Measurements from ENCODE around the gene GRIN2A.

GRIN2A gene

GRCh38 chr16:9996221-9996620, 186.0 kb downstream of the GRIN2A start:
- peaks cover 3% of the 10 kb centered on the region for H3K27me3 Mint-ChIP-seq (ENCODE audit: low read depth, poor library complexity)

GRCh38 chr16:9992441-9992840, 189.8 kb downstream of the GRIN2A start:
- Mint-ChIP-seq H3K27me3 (ENCODE audit: low read depth, poor library complexity) (peaks cover 7% of the 10 kb centered on the region), H3K36me3 (ENCODE audit: low read depth) (no peaks in the 10 kb centered on the region), H3K9me3 (no peaks in the 10 kb centered on the region)

More at GRCh38 chr16:9996221-9996620, 186.0 kb downstream of the GRIN2A start:
- Mint-ChIP-seq H3K9me3 (peaks cover 4% of the 10 kb centered on the region), H3K27ac (no peak overlapping the region), H3K4me1 (peaks cover 24% of the 10 kb centered on the region), H3K4me3 (no peak overlapping the region), H3K36me3 (ENCODE audit: low read depth) (no peaks in the 10 kb centered on the region)
- TF ChIP-seq CTCF (IDR thresholded peaks at IDR 0.05), result no peak
- peak; percentile 2 for DNase-seq

GRCh38 chr16:9980981-9981380, 201.2 kb downstream of the GRIN2A start:
- H3K4me3 Mint-ChIP-seq, result no peak overlapping the region
- no peak for DNase-seq
- H3K9me3 Mint-ChIP-seq, result peaks cover 7% of the 10 kb centered on the region
- H3K36me3 Mint-ChIP-seq (ENCODE audit: low read depth), result no peaks in the 10 kb centered on the region
- H3K27ac Mint-ChIP-seq, result no peak overlapping the region
- H3K27me3 Mint-ChIP-seq (ENCODE audit: low read depth, poor library complexity), result peaks cover 7% of the 10 kb centered on the region
- H3K4me1 Mint-ChIP-seq, result no peaks in the 10 kb centered on the region
- TF ChIP-seq CTCF (IDR thresholded peaks at IDR 0.05), result no peak

More at GRCh38 chr16:9992441-9992840, 189.8 kb downstream of the GRIN2A start:
- Mint-ChIP-seq H3K4me3 (no peak overlapping the region), H3K4me1 (peaks cover 24% of the 10 kb centered on the region), H3K27ac (no peak overlapping the region)
- no peak for TF ChIP-seq CTCF (IDR thresholded peaks at IDR 0.05)
- no peak for DNase-seq

GRCh38 chr16:9978160-9978725, 204.0 kb downstream of the GRIN2A start:
- no peak for TF ChIP-seq CTCF (IDR thresholded peaks at IDR 0.05)
- Mint-ChIP-seq H3K4me3 (no peak overlapping the region), H3K9me3 (peaks cover 9% of the 10 kb centered on the region), H3K4me1 (peaks cover 4% of the 10 kb centered on the region), H3K27ac (no peak overlapping the region), H3K27me3 (ENCODE audit: low read depth, poor library complexity) (peaks cover 7% of the 10 kb centered on the region), H3K36me3 (ENCODE audit: low read depth) (no peaks in the 10 kb centered on the region)
- no peak for DNase-seq

- TF ChIP-seq CTCF (IDR thresholded peaks at IDR 0.05), result no peak
- Mint-ChIP-seq H3K4me1 (peaks cover 4% of the 10 kb centered on the region), H3K36me3 (ENCODE audit: low read depth) (peaks cover 4% of the 10 kb centered on the region), H3K4me3 (no peak overlapping the region), H3K27ac (no peak overlapping the region), H3K9me3 (peaks cover 18% of the 10 kb centered on the region), H3K27me3 (ENCODE audit: low read depth, poor library complexity) (peaks cover 7% of the 10 kb centered on the region)
- DNase-seq, result no peak
Observed at GRCh38 chr16:9977333-9977897, 204.8 kb downstream of the GRIN2A start.

- Mint-ChIP-seq H3K4me3 (no peak overlapping the region), H3K27me3 (ENCODE audit: low read depth, poor library complexity) (peaks cover 7% of the 10 kb centered on the region), H3K4me1 (peaks cover 4% of the 10 kb centered on the region), H3K9me3 (peaks cover 20% of the 10 kb centered on the region), H3K36me3 (ENCODE audit: low read depth) (peaks cover 6% of the 10 kb centered on the region), H3K27ac (no peak overlapping the region)
- no peak for DNase-seq
- no peak for TF ChIP-seq CTCF (IDR thresholded peaks at IDR 0.05)
Observed at GRCh38 chr16:9976601-9977000, 205.6 kb downstream of the GRIN2A start.

All from nephron progenitor cell (in vitro differentiated cells).